SK-N-SH (cell line): Measurements from ENCODE around the gene NPFFR2. TPM values are rescaled to one million over a fixed set of nuclear protein-coding genes. Genes with fewer than 3 reads are reported as not detected.

Experiments used
- CTCF ChIA-PET: fragments of 300-600, 350-600 bp; formaldehyde crosslinking; extraction: SDS; loops from one replicate; lab custom pipeline; 2021; lab: Yijun Ruan, JAX
- POLR2A ChIA-PET: fragments of 350-600 bp; sonication (Branson Sonifier 250); formaldehyde crosslinking; extraction: SDS; loops from one replicate; lab custom pipeline; 2020; ENCODE audit warnings: antibody characterized with exemption, inconsistent platforms; lab: Yijun Ruan, JAX
- DNase-seq: peaks from one replicate; pipeline ENCODE4 v3.0.0; 2012
- H2AFZ ChIP-seq: fragments of 200-600 bp; sonication (generic); 2 replicates; pipeline ENCODE4 v1.8.1; 2016; ENCODE audit warnings: antibody characterized with exemption, mild to moderate bottlenecking, low read depth
- H3F3A ChIP-seq: fragments of 200-600 bp; sonication (generic); replicated peaks from 2 replicates; pipeline ENCODE3; 2016; ENCODE audit warnings: antibody characterized with exemption, mild to moderate bottlenecking; ENCODE audit not compliant: insufficient read depth
- H3K27ac ChIP-seq, 2 experiments: fragments of 200-500 bp in 1 of 2; fragments of 200-600 bp in 1 of 2; sonication (Bioruptor generic) in 1 of 2; sonication (generic), shearing (Covaris generic) in 1 of 2; 2 replicates each; pipeline versions ENCODE4 v1.5.1 to v1.6.1; 2014 to 2016; ENCODE audit warnings: low read depth in 2 of 2, inconsistent platforms in 1 of 2, low read length in 1 of 2, mild to moderate bottlenecking in 1 of 2, mixed read lengths in 1 of 2
- H3K27me3 ChIP-seq: fragments of 200-600 bp; sonication (generic), shearing (Covaris generic); 2 replicates; pipeline ENCODE4 v1.6.1; 2016; ENCODE audit warnings: mixed run types; ENCODE audit not compliant: insufficient read depth
- H3K36me3 ChIP-seq, 2 experiments: fragments of 200-500 bp in 1 of 2; fragments of 200-600 bp in 1 of 2; sonication (Bioruptor generic) in 1 of 2; sonication (generic) in 1 of 2; replicated peaks in 1 of 2; 2 replicates each; pipeline versions ENCODE3 to v1.5.1; 2014 to 2016; ENCODE audit warnings: low read length in 1 of 2, mild to moderate bottlenecking in 1 of 2; ENCODE audit not compliant: insufficient read depth in 2 of 2, control insufficient read depth in 1 of 2
- H3K4me1 ChIP-seq, 2 experiments: fragments of 200-500 bp in 1 of 2; fragments of 200-600 bp in 1 of 2; sonication (Bioruptor generic) in 1 of 2; sonication (generic), shearing (Covaris generic) in 1 of 2; 2 replicates each; pipeline versions ENCODE4 v1.5.1 to v1.6.1; 2014 to 2016; ENCODE audit warnings: low read depth in 1 of 2, low read length in 1 of 2, mixed run types in 1 of 2; ENCODE audit not compliant: insufficient read depth in 2 of 2, control insufficient read depth in 1 of 2
- H3K4me2 ChIP-seq: fragments of 200-600 bp; sonication (generic), shearing (Covaris generic); 2 replicates; pipeline ENCODE4 v1.6.1; 2017; ENCODE audit warnings: mixed run types
- H3K4me3 ChIP-seq, 2 experiments: fragments of 200-500 bp in 1 of 2; fragments of 200-600 bp in 1 of 2; sonication (Bioruptor generic) in 1 of 2; sonication (generic), shearing (Covaris generic) in 1 of 2; 2 replicates each; pipeline versions ENCODE4 v1.5.1 to v1.8.1; 2014 to 2016; ENCODE audit warnings: low read depth in 2 of 2, inconsistent platforms in 1 of 2, low read length in 1 of 2, mild to moderate bottlenecking in 1 of 2, mixed read lengths in 1 of 2, moderate library complexity in 1 of 2
- H3K79me2 ChIP-seq: fragments of 200-600 bp; sonication (generic); 2 replicates; pipeline ENCODE4 v1.8.1; 2017; ENCODE audit warnings: mild to moderate bottlenecking; ENCODE audit not compliant: insufficient read depth
- H3K9ac ChIP-seq: fragments of 200-600 bp; sonication (generic); 2 replicates; pipeline ENCODE4 v1.6.1; 2017; ENCODE audit warnings: mixed run types
- H3K9me2 ChIP-seq: fragments of 200-600 bp; sonication (generic); 2 replicates; pipeline ENCODE4 v1.6.1; 2017; ENCODE audit warnings: mixed run types
- H3K9me3 ChIP-seq: fragments of 200-600 bp; sonication (generic); 2 replicates; pipeline ENCODE4 v1.6.1; 2017; ENCODE audit warnings: mixed run types, mild to moderate bottlenecking, moderate library complexity
- H4K20me1 ChIP-seq: fragments of 200-600 bp; sonication (generic); 2 replicates; pipeline ENCODE4 v1.6.1; 2017; ENCODE audit warnings: mild to moderate bottlenecking, mixed run types; ENCODE audit not compliant: insufficient read depth
- CHD2 ChIP-seq: fragments of 150-350 bp; IDR thresholded peaks from 2 replicates; pipeline ENCODE4 v1.6.1; 2018; ENCODE audit warnings: low read length; ENCODE audit not compliant: partially characterized antibody
- EP300 ChIP-seq, 2 experiments: IDR thresholded peaks; 2 replicates each; pipeline versions ENCODE4 v1.4.0 to v1.6.1; 2012; ENCODE audit warnings: borderline replicate concordance in 1 of 2, low read depth in 1 of 2, low read length in 1 of 2
- FOSL2 ChIP-seq: IDR thresholded peaks from 2 replicates; pipeline ENCODE4 v1.4.0; 2012; ENCODE audit warnings: low read depth, mild to moderate bottlenecking, moderate library complexity, borderline replicate concordance
- FOXJ3 ChIP-seq: sonication (generic); formaldehyde crosslinking; IDR thresholded peaks from 2 replicates; pipeline ENCODE4 v1.5.1; 2020; ENCODE audit warnings: mild to moderate bottlenecking, missing genetic modification reagents
- FOXM1 ChIP-seq: IDR thresholded peaks from 2 replicates; pipeline ENCODE4 v1.4.0; 2012; ENCODE audit warnings: low read depth, mild to moderate bottlenecking
- GABPA ChIP-seq: IDR thresholded peaks from 2 replicates; pipeline ENCODE4 v1.4.0; 2012; ENCODE audit warnings: low read depth, mild to moderate bottlenecking
- GATA2 ChIP-seq: sonication (generic); formaldehyde crosslinking; IDR thresholded peaks from 2 replicates; pipeline ENCODE4 v1.5.0; 2020; ENCODE audit warnings: mild to moderate bottlenecking, missing genetic modification reagents
- JUND ChIP-seq: IDR thresholded peaks from 2 replicates; pipeline ENCODE4 v1.4.0; 2012
- MEF2A ChIP-seq: IDR thresholded peaks from 2 replicates; pipeline ENCODE4 v1.4.0; 2012; ENCODE audit warnings: low read depth, borderline replicate concordance
- MXI1 ChIP-seq: IDR thresholded peaks from 2 replicates; pipeline ENCODE4 v1.6.1; 2012; ENCODE audit warnings: mild to moderate bottlenecking, low read depth, low read length, improper control_type of control experiment
- POLR2AphosphoS5 ChIP-seq: IDR thresholded peaks from 2 replicates; pipeline ENCODE4 v1.6.1; 2012; ENCODE audit warnings: low read depth, low read length
- RAD21 ChIP-seq: IDR thresholded peaks from 2 replicates; pipeline ENCODE4 v1.6.1; 2012; ENCODE audit warnings: mild to moderate bottlenecking, low read length
- RFX5 ChIP-seq: IDR thresholded peaks from 2 replicates; pipeline ENCODE4 v1.6.1; 2012; ENCODE audit warnings: mild to moderate bottlenecking, improper control_type of control experiment, low read length
- TAF1 ChIP-seq: IDR thresholded peaks from 2 replicates; pipeline ENCODE4 v1.6.1; 2012; ENCODE audit warnings: low read depth, mild to moderate bottlenecking, low read length, moderate library complexity, borderline replicate concordance
- TCF12 ChIP-seq: IDR thresholded peaks from 2 replicates; pipeline ENCODE4 v1.4.0; 2012
- TEAD4 ChIP-seq: IDR thresholded peaks from 2 replicates; pipeline ENCODE4 v1.4.0; 2012; ENCODE audit warnings: mild to moderate bottlenecking, borderline replicate concordance; ENCODE audit not compliant: insufficient read depth
- WGBS: methylation state at CpG from one replicate; pipeline ENCODE4 v1.1.6; 2017; ENCODE audit warnings: low lambda C conversion rate; 5-methylcytosine and 5-hydroxymethylcytosine counted together
- polyA plus RNA-seq, 3 experiments: library from polyadenylated mRNA; depleted of rRNA; stranded (reverse); fragments of >200 nt; gene quantifications; 2 replicates each; pipeline ENCODE4 v1.2.3, GENCODE V29; 2012
- TF ChIP-seq, protein P1 (sequence below): IDR thresholded peaks from 2 replicates; pipeline ENCODE4 v1.4.0; 2012; ENCODE audit warnings: low read depth
- TF ChIP-seq, protein P2 (sequence below): IDR thresholded peaks from 2 replicates; pipeline ENCODE4 v1.4.0; 2012; ENCODE audit warnings: low read depth, borderline replicate concordance
- TF ChIP-seq, protein P3 (sequence below): fragments of 150-350 bp; IDR thresholded peaks from 2 replicates; pipeline ENCODE4 v1.6.1; 2017; ENCODE audit warnings: antibody characterized with exemption, low read length, low read depth, borderline replicate concordance
- TF ChIP-seq, protein P4 (sequence below): IDR thresholded peaks from 2 replicates; pipeline ENCODE4 v1.4.0; 2012; ENCODE audit warnings: low read depth, borderline replicate concordance

NPFFR2 gene
- polyA plus RNA-seq, 1 of the 3 experiments (the other 2 are of a cell fraction), result 6.2 TPM

DNA sequence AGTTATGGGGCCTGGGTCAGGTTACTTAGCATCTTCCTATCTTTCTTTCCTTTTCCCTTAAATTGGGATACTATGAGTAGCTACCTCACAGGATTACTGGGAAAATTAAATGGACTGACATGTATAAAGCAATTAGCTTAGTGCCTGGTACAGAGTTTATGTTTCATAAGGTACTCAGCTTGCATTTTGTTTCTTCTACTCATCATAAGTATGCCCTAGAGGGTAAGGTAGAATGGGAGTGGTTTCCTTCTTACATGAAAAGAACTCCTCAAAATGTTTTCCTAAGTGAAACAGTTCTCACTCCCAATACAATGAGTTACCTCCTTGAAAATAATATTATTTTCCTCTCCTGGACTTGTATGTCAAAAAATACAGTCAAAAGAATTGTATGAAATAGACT lies 75.7 kb downstream of the NPFFR2 start:
- CTCF ChIA-PET, result no interaction called here
- Histone ChIP-seq H3K27ac (no peak overlapping the region), H4K20me1 (no peaks in the 10 kb centered on the region)
- TF ChIP-seq, protein P1, sequence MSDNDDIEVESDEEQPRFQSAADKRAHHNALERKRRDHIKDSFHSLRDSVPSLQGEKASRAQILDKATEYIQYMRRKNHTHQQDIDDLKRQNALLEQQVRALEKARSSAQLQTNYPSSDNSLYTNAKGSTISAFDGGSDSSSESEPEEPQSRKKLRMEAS, result no peak
- no peak for TF ChIP-seq TEAD4
- TF ChIP-seq RFX5, result no peak
- TF ChIP-seq JUND, result no peak
- TF ChIP-seq MXI1, result no peak
- no peak for TF ChIP-seq TAF1
- TF ChIP-seq GATA2, result no peak
- TF ChIP-seq, protein P2, sequence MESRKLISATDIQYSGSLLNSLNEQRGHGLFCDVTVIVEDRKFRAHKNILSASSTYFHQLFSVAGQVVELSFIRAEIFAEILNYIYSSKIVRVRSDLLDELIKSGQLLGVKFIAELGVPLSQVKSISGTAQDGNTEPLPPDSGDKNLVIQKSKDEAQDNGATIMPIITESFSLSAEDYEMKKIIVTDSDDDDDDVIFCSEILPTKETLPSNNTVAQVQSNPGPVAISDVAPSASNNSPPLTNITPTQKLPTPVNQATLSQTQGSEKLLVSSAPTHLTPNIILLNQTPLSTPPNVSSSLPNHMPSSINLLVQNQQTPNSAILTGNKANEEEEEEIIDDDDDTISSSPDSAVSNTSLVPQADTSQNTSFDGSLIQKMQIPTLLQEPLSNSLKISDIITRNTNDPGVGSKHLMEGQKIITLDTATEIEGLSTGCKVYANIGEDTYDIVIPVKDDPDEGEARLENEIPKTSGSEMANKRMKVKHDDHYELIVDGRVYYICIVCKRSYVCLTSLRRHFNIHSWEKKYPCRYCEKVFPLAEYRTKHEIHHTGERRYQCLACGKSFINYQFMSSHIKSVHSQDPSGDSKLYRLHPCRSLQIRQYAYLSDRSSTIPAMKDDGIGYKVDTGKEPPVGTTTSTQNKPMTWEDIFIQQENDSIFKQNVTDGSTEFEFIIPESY, result no peak
- TF ChIP-seq POLR2AphosphoS5, result no peak
- no peak for TF ChIP-seq FOXM1
- TF ChIP-seq, protein P3, sequence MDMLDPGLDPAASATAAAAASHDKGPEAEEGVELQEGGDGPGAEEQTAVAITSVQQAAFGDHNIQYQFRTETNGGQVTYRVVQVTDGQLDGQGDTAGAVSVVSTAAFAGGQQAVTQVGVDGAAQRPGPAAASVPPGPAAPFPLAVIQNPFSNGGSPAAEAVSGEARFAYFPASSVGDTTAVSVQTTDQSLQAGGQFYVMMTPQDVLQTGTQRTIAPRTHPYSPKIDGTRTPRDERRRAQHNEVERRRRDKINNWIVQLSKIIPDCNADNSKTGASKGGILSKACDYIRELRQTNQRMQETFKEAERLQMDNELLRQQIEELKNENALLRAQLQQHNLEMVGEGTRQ, result no peak
- no peak for TF ChIP-seq FOSL2
- no peak for TF ChIP-seq CHD2
- TF ChIP-seq, protein P4, sequence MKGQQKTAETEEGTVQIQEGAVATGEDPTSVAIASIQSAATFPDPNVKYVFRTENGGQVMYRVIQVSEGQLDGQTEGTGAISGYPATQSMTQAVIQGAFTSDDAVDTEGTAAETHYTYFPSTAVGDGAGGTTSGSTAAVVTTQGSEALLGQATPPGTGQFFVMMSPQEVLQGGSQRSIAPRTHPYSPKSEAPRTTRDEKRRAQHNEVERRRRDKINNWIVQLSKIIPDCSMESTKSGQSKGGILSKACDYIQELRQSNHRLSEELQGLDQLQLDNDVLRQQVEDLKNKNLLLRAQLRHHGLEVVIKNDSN, result no peak
- TF ChIP-seq FOXJ3, result no peak
- TF ChIP-seq, all 33 proteins: peak for 0
- H3K27me3 ChIP-seq, result no peaks in the 10 kb centered on the region
- no peak for DNase-seq
- no peaks in the 10 kb centered on the region for H3K36me3 ChIP-seq
- no peak overlapping the region for H3K4me3 ChIP-seq
- no peak overlapping the region for H3K4me2 ChIP-seq
- no peak overlapping the region for H2AFZ ChIP-seq
- H3K9me2 ChIP-seq, result no peaks in the 10 kb centered on the region
- H3K9ac ChIP-seq, result no peak overlapping the region
- POLR2A ChIA-PET, result interaction anchor here (0.6 kb wide), 1 partner anchor 34 kb away, joined by 3 read pairs; no protein-coding TSS in a partner anchor
- no peaks in the 10 kb centered on the region for H3K79me2 ChIP-seq
- H3F3A ChIP-seq, result no peaks in the 10 kb centered on the region
- H3K9me3 ChIP-seq, result no peaks in the 10 kb centered on the region
- no peaks in the 10 kb centered on the region for H3K4me1 ChIP-seq

DNA sequence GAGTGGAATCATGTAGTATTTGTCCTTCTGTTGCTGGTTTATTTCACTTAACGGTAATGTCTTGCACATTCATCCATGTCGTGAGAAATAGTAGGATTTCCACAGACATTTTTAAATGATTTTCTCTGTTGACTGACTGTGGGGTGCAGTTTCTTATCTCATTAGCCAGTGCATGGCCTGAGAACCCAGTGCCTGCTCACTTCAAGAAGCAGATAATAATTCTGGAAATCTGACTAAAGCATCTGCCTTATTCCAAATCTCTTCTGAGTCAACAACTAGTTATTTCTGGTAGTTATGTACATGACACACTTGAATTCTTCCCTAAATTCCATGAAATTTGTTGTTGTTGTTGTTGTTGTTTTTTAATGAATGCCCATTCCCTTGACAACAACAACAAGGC lies 77.6 kb downstream of the NPFFR2 start:
- DNase-seq, result no peak
- no peaks in the 10 kb centered on the region for H3K4me1 ChIP-seq
- no peak overlapping the region for H3K27ac ChIP-seq
- no peaks in the 10 kb centered on the region for H4K20me1 ChIP-seq
- no peaks in the 10 kb centered on the region for H3K9me2 ChIP-seq
- H3K9ac ChIP-seq, result no peak overlapping the region
- H3K9me3 ChIP-seq, result no peaks in the 10 kb centered on the region
- H3K36me3 ChIP-seq, result no peaks in the 10 kb centered on the region
- no peaks in the 10 kb centered on the region for H3F3A ChIP-seq
- 48% methylated on average over 2 of the region's 2 CpGs for WGBS
- ChIA-PET CTCF (interaction anchor here (1.5 kb wide), 1 partner anchor 11 kb away, joined by 4 read pairs; no protein-coding TSS in a partner anchor), POLR2A (no interaction called here)
- H3K27me3 ChIP-seq, result no peaks in the 10 kb centered on the region
- H3K4me3 ChIP-seq, result no peak overlapping the region
- TF ChIP-seq GABPA, result no peak
- no peak for TF ChIP-seq RAD21
- TF ChIP-seq GATA2, result no peak
- TF ChIP-seq, protein P1, result no peak
- no peak for TF ChIP-seq MEF2A
- TF ChIP-seq EP300 (IDR thresholded peaks at IDR 0.05; ENCODE audit: borderline replicate concordance in 1 of 2, low read depth in 1 of 2, low read length in 1 of 2), result no peak
- TF ChIP-seq, protein P4, result no peak
- TF ChIP-seq TCF12, result no peak
- no peak overlapping the region for H3K4me2 ChIP-seq
- H2AFZ ChIP-seq, result no peak overlapping the region
- H3K79me2 ChIP-seq, result no peaks in the 10 kb centered on the region
